ENCODE data around the gene SEC14L5.

GRCh38 chr16:4948903-4949766, 9.0 kb upstream of the SEC14L5 start:
- no peak for TF ChIP-seq CTCF (IDR thresholded peaks at IDR 0.05)
- no peak for TF ChIP-seq EZH2 (IDR thresholded peaks at IDR 0.05)
- TF ChIP-seq EZH2phosphoT487 (IDR thresholded peaks at IDR 0.05) = no peak

Measured in neural progenitor cell (in vitro differentiated cells).